GM23338 (cell line): ENCODE data around the gene TOM1. TPM values are rescaled to one million over a fixed set of nuclear protein-coding genes. Genes with fewer than 3 reads are reported as not detected.
A peak's percentile ranks its signal among the peaks of the same experiment; 100 is the strongest.
"Not testable (repeated sequence)": the region's sequence is repeated elsewhere in the genome, so short reads cannot be mapped to it uniquely, and the experiment has no call there.

Experiments
- ATAC-seq: fragments of 200-7000 bp; cut with Tn5 transposase; 3 replicates; pipeline ENCODE4 v1.9.1; 2020
- DNase-seq: peaks from one replicate; pipeline ENCODE4 v3.0.0-alpha.2; 2015; ENCODE audit warnings: low spot score
- H2AFZ ChIP-seq: fragments of 200-600 bp; sonication (generic); 2 replicates; pipeline ENCODE4 v1.8.0; 2016; ENCODE audit warnings: antibody characterized with exemption, mild to moderate bottlenecking, moderate library complexity
- H3F3A ChIP-seq: fragments of 200-600 bp; sonication (generic); replicated peaks from 2 replicates; pipeline ENCODE4 v1.8.0; 2017; ENCODE audit warnings: antibody characterized with exemption, mixed run types, low read depth
- H3K27ac ChIP-seq: fragments of 200-600 bp; sonication (generic); 2 replicates; pipeline ENCODE4 v1.6.1; 2016; ENCODE audit warnings: low read depth
- H3K27me3 ChIP-seq: fragments of 200-600 bp; sonication (generic); 2 replicates; pipeline ENCODE4 v1.8.0; 2016; ENCODE audit warnings: mild to moderate bottlenecking, mixed run types, moderate library complexity; ENCODE audit not compliant: insufficient read depth
- H3K36me3 ChIP-seq: fragments of 200-600 bp; sonication (generic); 2 replicates; pipeline ENCODE4 v1.8.0; 2016; ENCODE audit warnings: mild to moderate bottlenecking; ENCODE audit not compliant: insufficient read depth
- H3K4me1 ChIP-seq: fragments of 200-600 bp; sonication (generic); 2 replicates; pipeline ENCODE4 v1.8.0; 2016; ENCODE audit warnings: mild to moderate bottlenecking, moderate library complexity; ENCODE audit not compliant: insufficient read depth
- H3K4me2 ChIP-seq: fragments of 200-600 bp; sonication (generic); 2 replicates; pipeline ENCODE4 v1.7.1; 2017; ENCODE audit warnings: mixed run types
- H3K4me3 ChIP-seq: fragments of 200-600 bp; sonication (generic); 2 replicates; pipeline ENCODE4 v1.6.1; 2016; ENCODE audit warnings: mixed run types
- H3K79me2 ChIP-seq: fragments of 200-600 bp; sonication (generic); replicated peaks from 2 replicates; pipeline ENCODE4 v1.8.0; 2017; ENCODE audit warnings: mild to moderate bottlenecking; ENCODE audit not compliant: insufficient read depth
- H3K9me2 ChIP-seq: fragments of 200-600 bp; sonication (generic); 2 replicates; pipeline ENCODE4 v1.8.0; 2017; ENCODE audit not compliant: insufficient read depth
- H4K20me1 ChIP-seq: fragments of 200-600 bp; sonication (generic); replicated peaks from 2 replicates; pipeline ENCODE4 v1.8.0; 2017; ENCODE audit warnings: mild to moderate bottlenecking; ENCODE audit not compliant: insufficient read depth
- H3K27ac Mint-ChIP-seq: 2 replicates; pipeline ENCODE4 v1.8.0; 2020; ENCODE audit warnings: inconsistent platforms, mild to moderate bottlenecking, moderate library complexity, mixed read lengths
- H3K27me3 Mint-ChIP-seq: 3 replicates; pipeline ENCODE4 v1.8.0; 2022; ENCODE audit warnings: low read depth, mild to moderate bottlenecking, moderate library complexity, mixed read lengths, inconsistent platforms; ENCODE audit not compliant: insufficient read depth, poor library complexity
- H3K36me3 Mint-ChIP-seq: 3 replicates; pipeline ENCODE4 v1.8.0; 2021; ENCODE audit warnings: low read depth, mild to moderate bottlenecking, inconsistent platforms, moderate library complexity, mixed read lengths
- H3K4me1 Mint-ChIP-seq: 3 replicates; pipeline ENCODE4 v1.8.0; 2020; ENCODE audit warnings: mild to moderate bottlenecking, inconsistent platforms, mixed read lengths
- H3K4me3 Mint-ChIP-seq: 3 replicates; pipeline ENCODE4 v1.8.0; 2021; ENCODE audit warnings: moderate library complexity, mild to moderate bottlenecking, inconsistent platforms, mixed read lengths
- H3K9me3 Mint-ChIP-seq: 3 replicates; pipeline ENCODE4 v1.8.0; 2020; ENCODE audit warnings: moderate library complexity, mild to moderate bottlenecking, inconsistent platforms, mixed read lengths
- EZH2 ChIP-seq: fragments of 200-600 bp; sonication (generic); IDR thresholded peaks from one replicate; pipeline ENCODE4 v1.8.0; 2017; ENCODE audit warnings: antibody characterized with exemption, mild to moderate bottlenecking, low read depth; ENCODE audit not compliant: unreplicated experiment
- EZH2phosphoT487 ChIP-seq: fragments of 200-600 bp; sonication (generic); IDR thresholded peaks from one replicate; pipeline ENCODE4 v1.8.1; 2018; ENCODE audit warnings: antibody characterized with exemption; ENCODE audit not compliant: unreplicated experiment
- STAT1 ChIP-seq: IDR thresholded peaks from one replicate; pipeline ENCODE4 v1.6.1; 2016; ENCODE audit warnings: antibody characterized with exemption; ENCODE audit not compliant: unreplicated experiment
- polyA plus RNA-seq: library from polyadenylated mRNA; unstranded; fragments of >200 nt; fragmentation: Nextera tagmentation; extraction: Ambion mirVana; gene quantifications from 2 replicates; pipeline ENCODE4 v1.2.1, GENCODE V29; 2016
- total RNA-seq: library from RNA; depleted of rRNA; stranded (reverse); fragments of >200 nt; shearing (Covaris generic); gene quantifications from 2 replicates; pipeline ENCODE4 v1.2.3, GENCODE V29; 2014
- TF ChIP-seq, protein P1 (sequence below): IDR thresholded peaks from 2 replicates; pipeline ENCODE4 v1.6.1; 2016; ENCODE audit warnings: antibody characterized with exemption
- TF ChIP-seq, protein P2 (sequence below): fragments of 250-450 bp; sonication (Bioruptor Pico); IDR thresholded peaks from 2 replicates; pipeline ENCODE4 v1.5.0; 2020; ENCODE audit warnings: mild to moderate bottlenecking, moderate library complexity

The TOM1 gene
- total and polyA plus RNA-seq, 2 experiments from 2014 or later: 10.9 to 17.8 TPM

DNA sequence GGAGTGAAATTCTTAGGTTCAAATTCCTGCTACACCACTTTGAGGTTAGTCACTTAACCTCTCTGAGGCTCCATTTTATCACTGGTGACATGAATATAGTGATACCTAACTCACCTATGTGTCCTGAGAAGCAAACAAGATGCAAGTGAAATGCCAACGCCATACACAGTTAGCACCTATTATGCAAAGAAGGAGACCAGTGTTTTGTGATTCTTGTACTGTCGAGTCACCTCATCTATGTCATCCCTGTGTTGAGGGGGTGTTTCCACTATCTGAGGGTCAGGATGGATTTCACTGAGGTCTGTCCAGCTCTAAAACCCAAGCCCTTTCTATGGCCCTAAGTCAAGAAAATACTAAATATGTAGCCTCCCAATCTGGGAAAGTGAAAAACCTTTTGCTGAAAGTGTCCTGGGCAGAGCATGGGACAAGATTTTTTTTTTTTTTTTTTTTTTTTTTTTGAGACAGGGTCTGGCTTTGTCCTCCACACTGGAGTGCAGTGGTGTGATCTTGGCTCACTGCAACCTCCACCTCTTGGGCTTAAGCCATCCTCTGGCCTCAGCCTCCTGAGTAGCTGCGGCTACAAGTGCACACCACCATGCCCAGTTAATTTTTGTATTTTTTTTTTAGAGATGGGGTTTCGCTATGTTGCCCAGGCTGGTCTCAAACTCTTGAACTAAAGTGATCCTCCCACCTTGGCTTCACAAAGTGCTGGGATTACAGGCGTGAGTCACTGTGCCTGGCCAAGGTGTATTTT, 95.3 kb downstream of the TOM1 start:
- H3K27ac Mint-ChIP-seq: no peak overlapping the region
- H3K36me3 ChIP-seq: peaks cover 5% of the 10 kb centered on the region; the same call in 1 of the 2 replicates

DNA sequence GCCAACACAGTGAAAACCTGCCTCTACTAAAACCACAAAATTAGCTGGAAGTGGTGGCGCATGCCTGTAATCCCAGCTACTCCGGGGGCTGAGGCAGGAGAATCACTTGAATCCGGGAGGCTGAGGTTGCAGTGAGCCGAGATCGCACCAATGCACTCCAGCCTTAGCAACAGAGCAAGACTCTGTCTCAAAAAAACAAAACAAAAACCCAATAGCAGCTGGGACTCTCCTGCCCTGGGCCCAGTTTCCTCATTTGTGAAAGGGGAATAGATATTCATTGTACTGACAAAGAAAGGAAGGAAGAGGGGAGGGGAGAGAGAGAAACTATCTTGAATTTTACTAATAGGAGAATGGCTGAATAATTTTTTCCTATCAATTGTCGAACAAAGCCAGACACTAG, 96.9 kb downstream of the TOM1 start:
- H3K27me3 ChIP-seq, H3K9me3 Mint-ChIP-seq, H3K36me3 ChIP-seq, DNase-seq, H3K4me3 Mint-ChIP-seq, H3K4me3 ChIP-seq, H3K9me2 ChIP-seq, H3F3A ChIP-seq, ATAC-seq, H4K20me1 ChIP-seq: not testable (repeated sequence)
- peaks cover 18% of the 10 kb centered on the region for H3K27me3 Mint-ChIP-seq
- Histone ChIP-seq H3K27ac (peak overlapping the region; percentile 80), H3K4me1 (peaks cover 22% of the 10 kb centered on the region), H2AFZ (peak overlapping the region; percentile 97), H3K79me2 (peaks cover 17% of the 10 kb centered on the region), H3K4me2 (peak overlapping the region; percentile 26; the same call in 1 of the 2 replicates)
- peak overlapping the region; percentile 78 for H3K27ac Mint-ChIP-seq
- peaks cover 24% of the 10 kb centered on the region for H3K4me1 Mint-ChIP-seq
- H3K36me3 Mint-ChIP-seq: peaks cover 36% of the 10 kb centered on the region

More for the DNA sequence above, 95.3 kb downstream of the TOM1 start:
- no peak for TF ChIP-seq STAT1
- Mint-ChIP-seq H3K27me3 (peaks cover 9% of the 10 kb centered on the region), H3K4me1 (peaks cover 15% of the 10 kb centered on the region), H3K9me3 (no peaks in the 10 kb centered on the region), H3K4me3 (no peak overlapping the region), H3K36me3 (peaks cover 37% of the 10 kb centered on the region)
- Histone ChIP-seq H3K4me2 (no peak overlapping the region), H2AFZ (no peak overlapping the region), H3K79me2 (peaks cover under 1% of the 10 kb centered on the region; the same call in 1 of the 2 replicates), H3F3A (peaks cover 4% of the 10 kb centered on the region; the same call in 1 of the 2 replicates), H3K4me3 (no peak overlapping the region), H4K20me1 (no peaks in the 10 kb centered on the region; the same call in 1 of the 2 replicates), H3K9me2 (no peaks in the 10 kb centered on the region), H3K27me3 (no peaks in the 10 kb centered on the region), H3K4me1 (peaks cover 13% of the 10 kb centered on the region), H3K27ac (no peak overlapping the region)
- DNase-seq: no peak
- ATAC-seq: no peak

DNA sequence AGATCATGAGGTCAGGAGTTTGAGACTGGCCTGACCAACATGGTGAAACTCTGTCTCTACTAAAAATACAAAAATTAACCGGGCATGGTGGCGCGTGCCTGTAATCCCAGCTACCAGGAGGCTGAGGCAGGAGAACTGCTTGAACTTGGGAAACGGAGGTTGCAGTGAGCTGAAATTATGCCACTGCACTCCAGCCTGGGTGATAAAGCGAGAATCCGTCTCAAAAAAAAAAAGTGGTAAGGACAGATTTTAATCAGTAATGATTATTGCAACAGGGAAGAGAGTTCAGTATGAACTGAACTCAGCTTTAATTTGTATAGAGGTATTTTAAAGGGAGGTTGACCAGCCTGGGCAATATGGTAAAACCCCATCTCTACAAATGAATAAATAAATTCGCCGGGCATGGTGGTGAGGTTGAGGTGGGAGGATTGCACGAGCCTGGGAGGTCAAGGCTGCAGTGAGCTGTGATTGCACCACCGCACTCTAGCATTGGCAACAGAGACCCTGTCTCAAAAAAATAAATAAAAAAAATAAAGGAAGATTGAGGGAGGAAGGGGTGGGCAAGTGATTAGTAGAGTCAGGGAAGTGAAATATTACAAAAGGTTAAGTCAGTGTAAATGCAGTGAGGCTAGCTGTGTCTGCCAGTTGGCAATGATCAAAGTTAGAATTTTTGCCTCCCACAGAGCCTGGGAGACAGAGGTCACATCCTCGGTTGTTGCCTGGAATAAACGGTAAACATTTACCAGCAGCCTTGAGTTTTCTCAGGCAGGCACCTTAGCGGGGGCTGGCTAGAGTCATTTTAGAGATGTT, 97.6 kb downstream of the TOM1 start:
- H3K4me3 ChIP-seq: no peak overlapping the region
- peaks cover 31% of the 10 kb centered on the region for H3K4me1 Mint-ChIP-seq
- H3K36me3 Mint-ChIP-seq: peaks cover 41% of the 10 kb centered on the region
- H3K4me1 ChIP-seq: peaks cover 24% of the 10 kb centered on the region
- no peak for ATAC-seq
- H3F3A ChIP-seq: peaks cover 4% of the 10 kb centered on the region; the same call in 1 of the 2 replicates
- H2AFZ ChIP-seq: peak overlapping the region; percentile 97
- H3K4me3 Mint-ChIP-seq: no peak overlapping the region; the same call in 2 of the 3 replicates
- peak overlapping the region; percentile 89 for H3K27ac Mint-ChIP-seq
- H3K4me2 ChIP-seq: peak overlapping the region; percentile 26; the same call in 1 of the 2 replicates
- H4K20me1 ChIP-seq: no peaks in the 10 kb centered on the region; the same call in 1 of the 2 replicates
- peak overlapping the region; percentile 80; the same call in 1 of the 2 replicates for H3K27ac ChIP-seq
- H3K27me3 ChIP-seq: no peaks in the 10 kb centered on the region
- H3K9me2 ChIP-seq: no peaks in the 10 kb centered on the region
- H3K79me2 ChIP-seq: peaks cover 23% of the 10 kb centered on the region
- H3K9me3 Mint-ChIP-seq: no peaks in the 10 kb centered on the region
- peaks cover 13% of the 10 kb centered on the region for H3K36me3 ChIP-seq
- TF ChIP-seq EZH2phosphoT487 (no peak), EZH2 (no peak), STAT1 (no peak)
- TF ChIP-seq, protein P1, sequence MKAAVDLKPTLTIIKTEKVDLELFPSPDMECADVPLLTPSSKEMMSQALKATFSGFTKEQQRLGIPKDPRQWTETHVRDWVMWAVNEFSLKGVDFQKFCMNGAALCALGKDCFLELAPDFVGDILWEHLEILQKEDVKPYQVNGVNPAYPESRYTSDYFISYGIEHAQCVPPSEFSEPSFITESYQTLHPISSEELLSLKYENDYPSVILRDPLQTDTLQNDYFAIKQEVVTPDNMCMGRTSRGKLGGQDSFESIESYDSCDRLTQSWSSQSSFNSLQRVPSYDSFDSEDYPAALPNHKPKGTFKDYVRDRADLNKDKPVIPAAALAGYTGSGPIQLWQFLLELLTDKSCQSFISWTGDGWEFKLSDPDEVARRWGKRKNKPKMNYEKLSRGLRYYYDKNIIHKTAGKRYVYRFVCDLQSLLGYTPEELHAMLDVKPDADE: no peak
- TF ChIP-seq, protein P2, sequence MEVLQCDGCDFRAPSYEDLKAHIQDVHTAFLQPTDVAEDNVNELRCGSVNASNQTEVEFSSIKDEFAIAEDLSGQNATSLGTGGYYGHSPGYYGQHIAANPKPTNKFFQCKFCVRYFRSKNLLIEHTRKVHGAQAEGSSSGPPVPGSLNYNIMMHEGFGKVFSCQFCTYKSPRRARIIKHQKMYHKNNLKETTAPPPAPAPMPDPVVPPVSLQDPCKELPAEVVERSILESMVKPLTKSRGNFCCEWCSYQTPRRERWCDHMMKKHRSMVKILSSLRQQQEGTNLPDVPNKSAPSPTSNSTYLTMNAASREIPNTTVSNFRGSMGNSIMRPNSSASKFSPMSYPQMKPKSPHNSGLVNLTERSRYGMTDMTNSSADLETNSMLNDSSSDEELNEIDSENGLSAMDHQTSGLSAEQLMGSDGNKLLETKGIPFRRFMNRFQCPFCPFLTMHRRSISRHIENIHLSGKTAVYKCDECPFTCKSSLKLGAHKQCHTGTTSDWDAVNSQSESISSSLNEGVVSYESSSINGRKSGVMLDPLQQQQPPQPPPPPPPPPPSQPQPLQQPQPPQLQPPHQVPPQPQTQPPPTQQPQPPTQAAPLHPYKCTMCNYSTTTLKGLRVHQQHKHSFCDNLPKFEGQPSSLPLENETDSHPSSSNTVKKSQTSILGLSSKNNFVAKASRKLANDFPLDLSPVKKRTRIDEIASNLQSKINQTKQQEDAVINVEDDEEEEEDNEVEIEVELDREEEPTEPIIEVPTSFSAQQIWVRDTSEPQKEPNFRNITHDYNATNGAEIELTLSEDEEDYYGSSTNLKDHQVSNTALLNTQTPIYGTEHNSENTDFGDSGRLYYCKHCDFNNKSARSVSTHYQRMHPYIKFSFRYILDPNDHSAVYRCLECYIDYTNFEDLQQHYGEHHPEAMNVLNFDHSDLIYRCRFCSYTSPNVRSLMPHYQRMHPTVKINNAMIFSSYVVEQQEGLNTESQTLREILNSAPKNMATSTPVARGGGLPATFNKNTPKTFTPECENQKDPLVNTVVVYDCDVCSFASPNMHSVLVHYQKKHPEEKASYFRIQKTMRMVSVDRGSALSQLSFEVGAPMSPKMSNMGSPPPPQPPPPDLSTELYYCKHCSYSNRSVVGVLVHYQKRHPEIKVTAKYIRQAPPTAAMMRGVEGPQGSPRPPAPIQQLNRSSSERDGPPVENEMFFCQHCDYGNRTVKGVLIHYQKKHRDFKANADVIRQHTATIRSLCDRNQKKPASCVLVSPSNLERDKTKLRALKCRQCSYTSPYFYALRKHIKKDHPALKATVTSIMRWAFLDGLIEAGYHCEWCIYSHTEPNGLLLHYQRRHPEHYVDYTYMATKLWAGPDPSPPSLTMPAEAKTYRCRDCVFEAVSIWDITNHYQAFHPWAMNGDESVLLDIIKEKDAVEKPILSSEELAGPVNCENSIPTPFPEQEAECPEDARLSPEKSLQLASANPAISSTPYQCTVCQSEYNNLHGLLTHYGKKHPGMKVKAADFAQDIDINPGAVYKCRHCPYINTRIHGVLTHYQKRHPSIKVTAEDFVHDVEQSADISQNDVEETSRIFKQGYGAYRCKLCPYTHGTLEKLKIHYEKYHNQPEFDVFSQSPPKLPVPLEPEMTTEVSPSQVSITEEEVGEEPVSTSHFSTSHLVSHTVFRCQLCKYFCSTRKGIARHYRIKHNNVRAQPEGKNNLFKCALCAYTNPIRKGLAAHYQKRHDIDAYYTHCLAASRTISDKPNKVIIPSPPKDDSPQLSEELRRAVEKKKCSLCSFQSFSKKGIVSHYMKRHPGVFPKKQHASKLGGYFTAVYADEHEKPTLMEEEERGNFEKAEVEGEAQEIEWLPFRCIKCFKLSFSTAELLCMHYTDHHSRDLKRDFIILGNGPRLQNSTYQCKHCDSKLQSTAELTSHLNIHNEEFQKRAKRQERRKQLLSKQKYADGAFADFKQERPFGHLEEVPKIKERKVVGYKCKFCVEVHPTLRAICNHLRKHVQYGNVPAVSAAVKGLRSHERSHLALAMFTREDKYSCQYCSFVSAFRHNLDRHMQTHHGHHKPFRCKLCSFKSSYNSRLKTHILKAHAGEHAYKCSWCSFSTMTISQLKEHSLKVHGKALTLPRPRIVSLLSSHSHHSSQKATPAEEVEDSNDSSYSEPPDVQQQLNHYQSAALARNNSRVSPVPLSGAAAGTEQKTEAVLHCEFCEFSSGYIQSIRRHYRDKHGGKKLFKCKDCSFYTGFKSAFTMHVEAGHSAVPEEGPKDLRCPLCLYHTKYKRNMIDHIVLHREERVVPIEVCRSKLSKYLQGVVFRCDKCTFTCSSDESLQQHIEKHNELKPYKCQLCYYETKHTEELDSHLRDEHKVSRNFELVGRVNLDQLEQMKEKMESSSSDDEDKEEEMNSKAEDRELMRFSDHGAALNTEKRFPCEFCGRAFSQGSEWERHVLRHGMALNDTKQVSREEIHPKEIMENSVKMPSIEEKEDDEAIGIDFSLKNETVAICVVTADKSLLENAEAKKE (CRISPR knock-in tag): no peak
- H3K27me3 Mint-ChIP-seq: peaks cover 20% of the 10 kb centered on the region
- no peak for DNase-seq
